ENCODE measurements around the gene PDE3A. TPM values are rescaled to one million over a fixed set of nuclear protein-coding genes. Genes with fewer than 3 reads are reported as not detected.

PDE3A gene
- total RNA-seq, 1 donor from 2014 or later, result 161 TPM

- H3K4me1 ChIP-seq, result peaks cover 99% of the 10 kb centered on the region
- TF ChIP-seq CTCF (IDR thresholded peaks at IDR 0.05; ENCODE audit: borderline replicate concordance), result no peak
- no peaks in the 10 kb centered on the region for H3K9me3 ChIP-seq (replicated peaks)
- no peak for DNase-seq
- H3K36me3 ChIP-seq, result no peaks in the 10 kb centered on the region
- no peak overlapping the region for H3K4me3 ChIP-seq
- no peaks in the 10 kb centered on the region for H3K27me3 ChIP-seq (ENCODE audit: low read depth)
- H3K27ac ChIP-seq (replicated peaks), result peak overlapping the region; percentile 87
- intact Hi-C loops (cut with micrococcal nuclease), result no loop called here
Observed at GRCh38 chr12:20436316-20436715, 68.0 kb downstream of the PDE3A start.

GRCh38 chr12:20438299-20438779 is 70.0 kb downstream of the PDE3A start:
- no peaks in the 10 kb centered on the region for H3K9me3 ChIP-seq (replicated peaks)
- no peak overlapping the region for H3K4me3 ChIP-seq
- intact Hi-C loops (cut with micrococcal nuclease), result no loop called here
- no peak for TF ChIP-seq CTCF (IDR thresholded peaks at IDR 0.05; ENCODE audit: borderline replicate concordance)
- DNase-seq, result no peak
- H3K27me3 ChIP-seq (ENCODE audit: low read depth), result no peaks in the 10 kb centered on the region
- peaks cover 97% of the 10 kb centered on the region for H3K4me1 ChIP-seq
- H3K36me3 ChIP-seq, result no peaks in the 10 kb centered on the region
- peak overlapping the region; percentile 87 for H3K27ac ChIP-seq (replicated peaks)

GRCh38 chr12:20439626-20440025 is 71.3 kb downstream of the PDE3A start:
- intact Hi-C loops (cut with micrococcal nuclease), result no loop called here
- no peak for TF ChIP-seq CTCF (IDR thresholded peaks at IDR 0.05; ENCODE audit: borderline replicate concordance)
- Histone ChIP-seq H3K9me3 (replicated peaks) (no peaks in the 10 kb centered on the region), H3K36me3 (no peaks in the 10 kb centered on the region), H3K4me1 (peaks cover 97% of the 10 kb centered on the region), H3K27me3 (ENCODE audit: low read depth) (no peaks in the 10 kb centered on the region), H3K4me3 (no peak overlapping the region), H3K27ac (replicated peaks) (peak overlapping the region; percentile 87)
- DNase-seq, result no peak

- no peak for DNase-seq
- intact Hi-C loops (cut with micrococcal nuclease), result no loop called here
- peaks cover 97% of the 10 kb centered on the region for H3K4me1 ChIP-seq
Observed at GRCh38 chr12:20440408-20440807, 72.1 kb downstream of the PDE3A start.

GRCh38 chr12:20442322-20442721 is 74.0 kb downstream of the PDE3A start:
- Histone ChIP-seq H3K36me3 (no peaks in the 10 kb centered on the region), H3K27me3 (ENCODE audit: low read depth) (no peaks in the 10 kb centered on the region), H3K4me1 (peaks cover 97% of the 10 kb centered on the region), H3K4me3 (no peak overlapping the region), H3K9me3 (replicated peaks) (no peaks in the 10 kb centered on the region), H3K27ac (replicated peaks) (peak overlapping the region; percentile 87)
- intact Hi-C loops (cut with micrococcal nuclease), result no loop called here
- no peak for TF ChIP-seq CTCF (IDR thresholded peaks at IDR 0.05; ENCODE audit: borderline replicate concordance)
- peak; percentile 37 for DNase-seq

More at GRCh38 chr12:20440408-20440807, 72.1 kb downstream of the PDE3A start:
- H3K27me3 ChIP-seq (ENCODE audit: low read depth), result no peaks in the 10 kb centered on the region
- H3K4me3 ChIP-seq, result no peak overlapping the region
- no peaks in the 10 kb centered on the region for H3K9me3 ChIP-seq (replicated peaks)
- H3K27ac ChIP-seq (replicated peaks), result peak overlapping the region; percentile 87
- no peak for TF ChIP-seq CTCF (IDR thresholded peaks at IDR 0.05; ENCODE audit: borderline replicate concordance)
- no peaks in the 10 kb centered on the region for H3K36me3 ChIP-seq
